PC-9 (cell line): ENCODE data around the gene SIGLEC8.

Experiments
- CTCF ChIP-seq: fragments of 200-600 bp; sonication (generic); conservative IDR thresholded peaks from 2 replicates; pipeline ENCODE4 v1.6.1; 2017; ENCODE audit warnings: mixed run types, antibody characterized with exemption, mild to moderate bottlenecking, moderate library complexity
- EZH2 ChIP-seq: fragments of 200-600 bp; sonication (generic); IDR thresholded peaks from 2 replicates; pipeline ENCODE4 v1.8.0; 2017; ENCODE audit warnings: antibody characterized with exemption, low read depth

- TF ChIP-seq EZH2 (no peak), CTCF (no peak)
Observed at GRCh38 chr19:51501594-51502263, 43.5 kb upstream of the SIGLEC8 start, which contains the start of gene SIGLEC12.
